Measurements from ENCODE around the gene MREG. TPM values are rescaled to one million over a fixed set of nuclear protein-coding genes. Genes with fewer than 3 reads are reported as not detected.

Gene MREG
- polyA plus RNA-seq, 2 of the 4 experiments (the other 2 are of a cell fraction) = 6.4 to 8.0 TPM

DNA sequence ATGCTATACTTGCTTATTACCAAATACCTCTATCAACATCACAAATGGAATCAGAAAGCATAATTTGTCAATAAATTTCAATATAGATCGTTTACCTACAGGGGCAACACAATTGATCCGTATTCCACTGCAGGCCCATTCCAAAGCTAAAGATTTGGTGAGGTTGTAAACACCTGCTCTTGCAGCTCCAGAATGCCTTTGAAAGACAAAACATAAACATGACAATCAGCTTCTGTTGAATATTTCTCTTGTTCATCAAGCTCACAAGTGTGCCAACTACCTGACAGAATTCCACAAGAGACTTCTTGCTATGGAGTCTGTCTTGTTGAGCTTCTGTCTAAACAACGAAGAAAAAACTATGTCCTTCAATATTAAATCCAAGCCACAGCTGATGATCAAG lies 38.0 kb upstream of the MREG start (continued):
- no peak for TF ChIP-seq HMGXB4 (CRISPR knock-in tag; IDR thresholded peaks at IDR 0.05; ENCODE audit: borderline replicate concordance)
- TF ChIP-seq RCOR1 (IDR thresholded peaks at IDR 0.05; ENCODE audit: low read depth, low read length) = no peak

- H3K4me2 ChIP-seq = no peak overlapping the region
- ChIA-PET POLR2A (no interaction called here), CTCF (interaction anchor here (1.1 to 1.2 kb wide), 2 partner anchors 16 to 38 kb away, joined by 3 to 4 read pairs; no protein-coding TSS in a partner anchor)
- H3K4me1 ChIP-seq = peaks cover 11% of the 10 kb centered on the region
- DNase-seq (ENCODE audit: low read depth in 1 of 2, low spot score in 1 of 2) = no peak
- WGBS (ENCODE audit: missing lambda C conversion rate) = 87% methylated on average over 2 of the region's 2 CpGs
- FAIRE-seq = no peak
- no peaks in the 10 kb centered on the region for H3K9me3 ChIP-seq
- no peak overlapping the region for H3K27ac ChIP-seq
- H3K4me3 ChIP-seq = no peak overlapping the region
- no peak for ATAC-seq
- TF ChIP-seq BCL3 (IDR thresholded peaks at IDR 0.05) (no peak), POLR2AphosphoS2 (conservative IDR thresholded peaks at IDR 0.05; ENCODE audit: low read length) (no peak), HOXB5 (CRISPR knock-in tag; IDR thresholded peaks at IDR 0.05) (no peak), EP300 (IDR thresholded peaks at IDR 0.05) (no peak), FOXS1 (CRISPR knock-in tag; IDR thresholded peaks at IDR 0.05) (no peak), CHD4 (IDR thresholded peaks at IDR 0.05; ENCODE audit: borderline replicate concordance) (no peak), CBX8 (IDR thresholded peaks at IDR 0.05) (no peak), MAFK (IDR thresholded peaks at IDR 0.05; ENCODE audit: partially characterized antibody) (no peak)
Observed at GRCh38 chr2:216049452-216049851, 36.1 kb upstream of the MREG start.

- DNase-seq (ENCODE audit: low read depth in 1 of 2, low spot score in 1 of 2) (no peak), ATAC-seq (no peak), FAIRE-seq (no peak)
- Histone ChIP-seq H3K4me3 (no peak overlapping the region), H3K4me2 (no peak overlapping the region), H3K4me1 (no peaks in the 10 kb centered on the region), H3K9me3 (no peaks in the 10 kb centered on the region), H3K27ac (no peak overlapping the region)
- TF ChIP-seq RAD21 (conservative IDR thresholded peaks at IDR 0.05 in 1 of 2, IDR thresholded peaks at IDR 0.05 in 1 of 2) = no peak
- TF ChIP-seq CBX8 (IDR thresholded peaks at IDR 0.05) = no peak
- TF ChIP-seq, protein P1, sequence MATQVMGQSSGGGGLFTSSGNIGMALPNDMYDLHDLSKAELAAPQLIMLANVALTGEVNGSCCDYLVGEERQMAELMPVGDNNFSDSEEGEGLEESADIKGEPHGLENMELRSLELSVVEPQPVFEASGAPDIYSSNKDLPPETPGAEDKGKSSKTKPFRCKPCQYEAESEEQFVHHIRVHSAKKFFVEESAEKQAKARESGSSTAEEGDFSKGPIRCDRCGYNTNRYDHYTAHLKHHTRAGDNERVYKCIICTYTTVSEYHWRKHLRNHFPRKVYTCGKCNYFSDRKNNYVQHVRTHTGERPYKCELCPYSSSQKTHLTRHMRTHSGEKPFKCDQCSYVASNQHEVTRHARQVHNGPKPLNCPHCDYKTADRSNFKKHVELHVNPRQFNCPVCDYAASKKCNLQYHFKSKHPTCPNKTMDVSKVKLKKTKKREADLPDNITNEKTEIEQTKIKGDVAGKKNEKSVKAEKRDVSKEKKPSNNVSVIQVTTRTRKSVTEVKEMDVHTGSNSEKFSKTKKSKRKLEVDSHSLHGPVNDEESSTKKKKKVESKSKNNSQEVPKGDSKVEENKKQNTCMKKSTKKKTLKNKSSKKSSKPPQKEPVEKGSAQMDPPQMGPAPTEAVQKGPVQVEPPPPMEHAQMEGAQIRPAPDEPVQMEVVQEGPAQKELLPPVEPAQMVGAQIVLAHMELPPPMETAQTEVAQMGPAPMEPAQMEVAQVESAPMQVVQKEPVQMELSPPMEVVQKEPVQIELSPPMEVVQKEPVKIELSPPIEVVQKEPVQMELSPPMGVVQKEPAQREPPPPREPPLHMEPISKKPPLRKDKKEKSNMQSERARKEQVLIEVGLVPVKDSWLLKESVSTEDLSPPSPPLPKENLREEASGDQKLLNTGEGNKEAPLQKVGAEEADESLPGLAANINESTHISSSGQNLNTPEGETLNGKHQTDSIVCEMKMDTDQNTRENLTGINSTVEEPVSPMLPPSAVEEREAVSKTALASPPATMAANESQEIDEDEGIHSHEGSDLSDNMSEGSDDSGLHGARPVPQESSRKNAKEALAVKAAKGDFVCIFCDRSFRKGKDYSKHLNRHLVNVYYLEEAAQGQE (IDR thresholded peaks at IDR 0.05) = no peak
- ChIA-PET POLR2A (no interaction called here), CTCF (interaction anchor here (0.6 kb wide), 2 partner anchors 97 to 398 kb away, joined by 3 read pairs; no protein-coding TSS in a partner anchor)
- 88% methylated on average over 2 of the region's 2 CpGs for WGBS (ENCODE audit: missing lambda C conversion rate)
Observed at GRCh38 chr2:216047397-216047796, 34.0 kb upstream of the MREG start.

GRCh38 chr2:216044883-216045486 lies 31.6 kb upstream of the MREG start:
- Histone ChIP-seq H3K9me3 (no peaks in the 10 kb centered on the region), H3K4me1 (no peaks in the 10 kb centered on the region), H3K4me2 (no peak overlapping the region), H3K27ac (no peak overlapping the region), H3K4me3 (no peak overlapping the region)
- POLR2A ChIA-PET = no interaction called here
- no peak for ATAC-seq
- FAIRE-seq = no peak
- no peak for TF ChIP-seq EHMT2 (IDR thresholded peaks at IDR 0.05; ENCODE audit: low read depth)
- TF ChIP-seq CHD2 (IDR thresholded peaks at IDR 0.05; ENCODE audit: low read length, partially characterized antibody) = no peak
- no peak for TF ChIP-seq PBX3 (IDR thresholded peaks at IDR 0.05)
- TF ChIP-seq EHF (CRISPR knock-in tag; IDR thresholded peaks at IDR 0.05) = no peak
- TF ChIP-seq BHLHE40 (IDR thresholded peaks at IDR 0.05; ENCODE audit: low read depth, low read length) = no peak
- TF ChIP-seq BCL3 (IDR thresholded peaks at IDR 0.05) = no peak
- no peak for TF ChIP-seq CBX8 (IDR thresholded peaks at IDR 0.05)
- no peak for TF ChIP-seq USF2 (IDR thresholded peaks at IDR 0.05)
- no peak for TF ChIP-seq RAD21 (conservative IDR thresholded peaks at IDR 0.05 in 1 of 2, IDR thresholded peaks at IDR 0.05 in 1 of 2)
- TF ChIP-seq FOXS1 (CRISPR knock-in tag; IDR thresholded peaks at IDR 0.05) = no peak
- TF ChIP-seq HOXA7 (CRISPR knock-in tag; IDR thresholded peaks at IDR 0.05) = no peak
- CTCF ChIA-PET = interaction anchor here (1.0 to 3.1 kb wide), 2 partner anchors 11 to 20 kb away, joined by 3 to 20 read pairs; no protein-coding TSS in a partner anchor
- WGBS (ENCODE audit: missing lambda C conversion rate) = 86% methylated on average over 5 of the region's 5 CpGs
- DNase-seq (ENCODE audit: low read depth in 1 of 2, low spot score in 1 of 2) = no peak

Measured in A549 (cell line).